Retinal pigment epithelial cell (primary cell): ENCODE results near the gene PARP14.

Source experiments
- DNase-seq: peaks from one replicate; pipeline ENCODE4 v3.0.0-alpha.2; 2010; ENCODE audit warnings: low read depth
- H3K4me3 ChIP-seq: 2 replicates; pipeline ENCODE4 v1.5.1; 2011; ENCODE audit warnings: mild to moderate bottlenecking, low read length, control low read depth, moderate library complexity
- TF ChIP-seq, protein P1 (sequence below): conservative IDR thresholded peaks from 2 replicates; pipeline ENCODE4 v1.5.1; 2011; ENCODE audit warnings: low read depth, low read length, control low read depth, inconsistent platforms

Gene PARP14

DNA sequence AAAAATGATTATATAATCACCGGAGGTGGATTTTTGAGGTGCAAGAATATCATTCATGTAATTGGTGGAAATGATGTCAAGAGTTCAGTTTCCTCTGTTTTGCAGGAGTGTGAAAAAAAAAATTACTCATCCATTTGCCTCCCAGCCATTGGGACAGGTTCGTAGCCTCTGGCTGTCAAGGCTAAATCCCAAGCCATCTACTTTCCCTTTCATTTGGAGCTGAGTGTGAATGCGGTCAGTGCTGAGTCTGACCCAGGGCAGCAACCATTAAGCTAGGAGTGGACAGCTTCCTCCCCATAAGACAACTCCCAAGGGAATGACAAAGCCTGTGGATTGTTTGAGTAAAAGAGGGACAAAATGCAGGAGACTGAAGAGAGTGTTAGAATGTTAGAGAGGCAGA is 33.6 kb downstream of the PARP14 start:
- no peak overlapping the region for H3K4me3 ChIP-seq
- TF ChIP-seq, protein P1, sequence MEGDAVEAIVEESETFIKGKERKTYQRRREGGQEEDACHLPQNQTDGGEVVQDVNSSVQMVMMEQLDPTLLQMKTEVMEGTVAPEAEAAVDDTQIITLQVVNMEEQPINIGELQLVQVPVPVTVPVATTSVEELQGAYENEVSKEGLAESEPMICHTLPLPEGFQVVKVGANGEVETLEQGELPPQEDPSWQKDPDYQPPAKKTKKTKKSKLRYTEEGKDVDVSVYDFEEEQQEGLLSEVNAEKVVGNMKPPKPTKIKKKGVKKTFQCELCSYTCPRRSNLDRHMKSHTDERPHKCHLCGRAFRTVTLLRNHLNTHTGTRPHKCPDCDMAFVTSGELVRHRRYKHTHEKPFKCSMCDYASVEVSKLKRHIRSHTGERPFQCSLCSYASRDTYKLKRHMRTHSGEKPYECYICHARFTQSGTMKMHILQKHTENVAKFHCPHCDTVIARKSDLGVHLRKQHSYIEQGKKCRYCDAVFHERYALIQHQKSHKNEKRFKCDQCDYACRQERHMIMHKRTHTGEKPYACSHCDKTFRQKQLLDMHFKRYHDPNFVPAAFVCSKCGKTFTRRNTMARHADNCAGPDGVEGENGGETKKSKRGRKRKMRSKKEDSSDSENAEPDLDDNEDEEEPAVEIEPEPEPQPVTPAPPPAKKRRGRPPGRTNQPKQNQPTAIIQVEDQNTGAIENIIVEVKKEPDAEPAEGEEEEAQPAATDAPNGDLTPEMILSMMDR = no peak
- DNase-seq = no peak

DNA sequence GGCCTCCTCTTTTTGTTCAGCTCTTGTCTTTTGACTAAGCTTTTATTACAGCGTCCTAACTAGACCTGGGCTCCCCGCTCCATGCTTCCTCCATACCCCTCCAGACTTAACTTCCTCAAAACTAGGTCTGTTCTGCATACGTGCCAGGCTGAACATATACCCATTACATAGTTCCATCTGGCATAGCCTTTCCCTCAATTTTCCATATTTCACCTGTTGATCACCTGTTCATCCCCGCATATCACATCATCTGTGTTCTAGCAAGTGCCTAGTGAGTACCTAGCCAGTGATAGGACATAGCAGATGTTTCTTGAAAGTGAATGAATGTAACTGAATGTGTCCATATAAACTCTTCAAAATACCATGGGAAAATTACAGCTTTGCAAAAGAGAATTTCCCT is 36.0 kb downstream of the PARP14 start:
- TF ChIP-seq, protein P1 = no peak
- no peak overlapping the region for H3K4me3 ChIP-seq
- no peak for DNase-seq

- DNase-seq = no peak
- TF ChIP-seq, protein P1 = no peak
- H3K4me3 ChIP-seq = no peak overlapping the region
Measured at GRCh38 chr3:122719273-122719921, 38.8 kb downstream of the PARP14 start.

DNA sequence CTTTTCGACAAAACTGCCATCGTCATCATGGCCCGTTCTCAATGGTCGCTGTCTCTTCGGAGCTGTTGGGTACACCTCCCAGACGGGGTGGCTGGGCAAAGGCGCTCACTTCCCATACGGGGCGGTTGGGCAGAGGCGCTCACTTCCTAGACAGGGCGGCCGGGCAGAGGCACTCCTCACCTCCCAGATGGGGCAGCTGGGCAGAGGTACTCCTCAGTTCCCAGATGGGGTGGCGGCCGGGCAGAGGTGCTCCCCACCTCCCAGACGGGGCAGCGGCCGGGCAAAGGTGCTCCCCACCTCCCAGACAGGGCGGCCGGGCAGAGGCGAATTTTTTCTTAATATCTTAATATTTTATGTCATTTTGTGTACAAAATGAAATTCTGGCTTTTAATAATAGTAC is 44.5 kb downstream of the PARP14 start:
- no peak for DNase-seq

DNA sequence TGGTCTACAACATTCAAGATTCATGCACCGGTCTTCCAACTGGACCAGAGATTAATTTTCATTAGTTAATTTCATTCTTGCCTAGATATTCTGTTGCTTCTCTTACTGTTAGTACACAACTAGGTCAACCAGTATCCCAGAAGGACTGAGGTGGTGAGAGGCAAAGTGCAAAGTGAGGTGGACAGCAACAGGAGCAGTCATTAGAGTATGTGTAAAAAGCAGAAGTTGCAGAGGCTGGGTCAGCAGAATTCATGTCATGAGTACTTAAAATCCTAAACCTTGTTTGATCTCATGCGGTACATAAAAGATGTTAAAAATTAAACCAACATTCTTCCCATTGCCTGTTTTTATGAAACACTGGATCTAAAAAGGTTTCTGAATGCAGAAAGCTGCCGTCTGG is 46.7 kb downstream of the PARP14 start:
- no peak for DNase-seq
- no peak overlapping the region for H3K4me3 ChIP-seq
- TF ChIP-seq, protein P1 = no peak

More for the DNA sequence above, 44.5 kb downstream of the PARP14 start:
- TF ChIP-seq, protein P1 = no peak
- no peak overlapping the region for H3K4me3 ChIP-seq

GRCh38 chr3:122727766-122728165 is 47.1 kb downstream of the PARP14 start:
- H3K4me3 ChIP-seq = no peak overlapping the region
- TF ChIP-seq, protein P1 = no peak
- no peak for DNase-seq

DNA sequence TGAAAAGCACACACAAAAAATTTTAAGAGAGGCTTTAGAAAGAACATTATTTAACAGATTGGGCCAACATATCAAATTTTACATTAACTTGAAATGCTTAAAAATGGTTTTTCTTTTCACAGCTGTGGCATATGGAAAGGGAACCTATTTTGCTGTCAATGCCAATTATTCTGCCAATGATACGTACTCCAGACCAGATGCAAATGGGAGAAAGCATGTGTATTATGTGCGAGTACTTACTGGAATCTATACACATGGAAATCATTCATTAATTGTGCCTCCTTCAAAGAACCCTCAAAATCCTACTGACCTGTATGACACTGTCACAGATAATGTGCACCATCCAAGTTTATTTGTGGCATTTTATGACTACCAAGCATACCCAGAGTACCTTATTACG is 47.5 kb downstream of the PARP14 start:
- DNase-seq = no peak
- TF ChIP-seq, protein P1 = no peak
- H3K4me3 ChIP-seq = no peak overlapping the region
